Measurements from ENCODE around the gene MDP1. TPM values are rescaled to one million over a fixed set of nuclear protein-coding genes. Genes with fewer than 3 reads are reported as not detected.

MDP1 gene
- total and polyA plus RNA-seq, 2 donors (not counting 1 experiment from before 2014, with no cell fraction given), result 14.4 to 22.1 TPM

- no peak for TF ChIP-seq CTCF (conservative IDR thresholded peaks at IDR 0.05 in 1 of 2, IDR thresholded peaks at IDR 0.05 in 1 of 2; ENCODE audit: low read depth in 1 of 2, low read length in 2 of 2)
- no peak for TF ChIP-seq EZH2 (IDR thresholded peaks at IDR 0.05; ENCODE audit: low read length, missing control alignments)
- peaks cover 29% of the 10 kb centered on the region for H3K79me2 ChIP-seq (ENCODE audit: control insufficient read depth, insufficient read depth, low read length)
- no peaks in the 10 kb centered on the region for H3K27me3 ChIP-seq (ENCODE audit: control insufficient read depth, insufficient read depth, low read length)
- H3K36me3 ChIP-seq (ENCODE audit: control insufficient read depth, insufficient read depth, low read length), result peaks cover 11% of the 10 kb centered on the region
- H3K4me2 ChIP-seq (ENCODE audit: extremely low read depth, insufficient read depth, low read length), result peak within 1 kb of the TSS; percentile 81
- peak; percentile 89 for DNase-seq (ENCODE audit: low read depth in 2 of 2)
- no peaks in the 10 kb centered on the region for H4K20me1 ChIP-seq (ENCODE audit: control insufficient read depth, extremely low read depth, insufficient read depth, low read length)
- H3K4me3 ChIP-seq (replicated peaks in 1 of 4; ENCODE audit: control extremely low read depth in 1 of 4, insufficient read depth in 1 of 4, low read depth in 3 of 4, low read length in 4 of 4), result peak within 1 kb of the TSS; percentile 73 to 93 (median 81)
- peak within 1 kb of the TSS; percentile 98 for H3K27ac ChIP-seq (ENCODE audit: insufficient read depth, low read length)
- peak within 1 kb of the TSS; percentile 99 for H3K9ac ChIP-seq (ENCODE audit: insufficient read depth, low read length)
- H3K4me1 ChIP-seq (ENCODE audit: control insufficient read depth, extremely low read depth, insufficient read depth, low read length), result no peaks in the 10 kb centered on the region
- H3K9me3 ChIP-seq (ENCODE audit: control insufficient read depth, insufficient read depth, low read depth, low read length), result no peaks in the 10 kb centered on the region
- peak within 1 kb of the TSS; percentile 80 for H2AFZ ChIP-seq (ENCODE audit: low read length)
These were observed 20.4 kb downstream of the MDP1 start, which contains the start of gene TM9SF1 for GRCh38 chr14:24195186-24196070. TM9SF1 (minus strand) TSS chr14:24195441; CDS start chr14:24195019, 422 bp downstream.

GRCh38 chr14:24194873-24195185, 21.0 kb downstream of the MDP1 start:
- Histone ChIP-seq H3K4me2 (ENCODE audit: extremely low read depth, insufficient read depth, low read length) (peak overlapping the region; percentile 74), H4K20me1 (ENCODE audit: control insufficient read depth, extremely low read depth, insufficient read depth, low read length) (no peaks in the 10 kb centered on the region), H3K79me2 (ENCODE audit: control insufficient read depth, insufficient read depth, low read length) (peaks cover 29% of the 10 kb centered on the region), H3K4me3 (replicated peaks in 1 of 4; ENCODE audit: control extremely low read depth in 1 of 4, insufficient read depth in 1 of 4, low read depth in 3 of 4, low read length in 4 of 4) (peak overlapping the region; percentile 73 to 93 (median 81)), H3K27ac (ENCODE audit: insufficient read depth, low read length) (peak overlapping the region; percentile 98), H3K27me3 (ENCODE audit: control insufficient read depth, insufficient read depth, low read length) (no peaks in the 10 kb centered on the region), H3K4me1 (ENCODE audit: control insufficient read depth, extremely low read depth, insufficient read depth, low read length) (no peaks in the 10 kb centered on the region), H3K9ac (ENCODE audit: insufficient read depth, low read length) (peak overlapping the region; percentile 99), H2AFZ (ENCODE audit: low read length) (no peak overlapping the region), H3K9me3 (ENCODE audit: control insufficient read depth, insufficient read depth, low read depth, low read length) (no peaks in the 10 kb centered on the region), H3K36me3 (ENCODE audit: control insufficient read depth, insufficient read depth, low read length) (peaks cover 15% of the 10 kb centered on the region)
- TF ChIP-seq CTCF (conservative IDR thresholded peaks at IDR 0.05 in 1 of 2, IDR thresholded peaks at IDR 0.05 in 1 of 2; ENCODE audit: low read depth in 1 of 2, low read length in 2 of 2) (no peak), EZH2 (IDR thresholded peaks at IDR 0.05; ENCODE audit: low read length, missing control alignments) (no peak)
- DNase-seq (ENCODE audit: low read depth in 2 of 2), result no peak

- no peaks in the 10 kb centered on the region for H4K20me1 ChIP-seq (ENCODE audit: control insufficient read depth, extremely low read depth, insufficient read depth, low read length)
- no peak for DNase-seq (ENCODE audit: low read depth in 2 of 2)
- peak overlapping the region; percentile 73 to 93 (median 81) for H3K4me3 ChIP-seq (replicated peaks in 1 of 4; ENCODE audit: control extremely low read depth in 1 of 4, insufficient read depth in 1 of 4, low read depth in 3 of 4, low read length in 4 of 4)
- no peak for TF ChIP-seq CTCF (conservative IDR thresholded peaks at IDR 0.05 in 1 of 2, IDR thresholded peaks at IDR 0.05 in 1 of 2; ENCODE audit: low read depth in 1 of 2, low read length in 2 of 2)
- TF ChIP-seq EZH2 (IDR thresholded peaks at IDR 0.05; ENCODE audit: low read length, missing control alignments), result no peak
- no peaks in the 10 kb centered on the region for H3K9me3 ChIP-seq (ENCODE audit: control insufficient read depth, insufficient read depth, low read depth, low read length)
- H3K27ac ChIP-seq (ENCODE audit: insufficient read depth, low read length), result no peak overlapping the region
- no peak overlapping the region for H3K9ac ChIP-seq (ENCODE audit: insufficient read depth, low read length)
- H3K4me1 ChIP-seq (ENCODE audit: control insufficient read depth, extremely low read depth, insufficient read depth, low read length), result no peaks in the 10 kb centered on the region
- peaks cover 15% of the 10 kb centered on the region for H3K36me3 ChIP-seq (ENCODE audit: control insufficient read depth, insufficient read depth, low read length)
- peaks cover 29% of the 10 kb centered on the region for H3K79me2 ChIP-seq (ENCODE audit: control insufficient read depth, insufficient read depth, low read length)
- peak overlapping the region; percentile 74 for H3K4me2 ChIP-seq (ENCODE audit: extremely low read depth, insufficient read depth, low read length)
- H2AFZ ChIP-seq (ENCODE audit: low read length), result no peak overlapping the region
- no peaks in the 10 kb centered on the region for H3K27me3 ChIP-seq (ENCODE audit: control insufficient read depth, insufficient read depth, low read length)
These were observed 21.5 kb downstream of the MDP1 start for GRCh38 chr14:24194186-24194872.

Data from fibroblast of lung (primary cell).